ENCODE measurements around the gene ZAR1. TPM values are rescaled to one million over a fixed set of nuclear protein-coding genes. Genes with fewer than 3 reads are reported as not detected.
A peak's percentile ranks its signal among the peaks of the same experiment; 100 is the strongest.
"Not testable (repeated sequence)": the region's sequence is repeated elsewhere in the genome, so short reads cannot be mapped to it uniquely, and the experiment has no call there.

The ZAR1 gene, protein sequence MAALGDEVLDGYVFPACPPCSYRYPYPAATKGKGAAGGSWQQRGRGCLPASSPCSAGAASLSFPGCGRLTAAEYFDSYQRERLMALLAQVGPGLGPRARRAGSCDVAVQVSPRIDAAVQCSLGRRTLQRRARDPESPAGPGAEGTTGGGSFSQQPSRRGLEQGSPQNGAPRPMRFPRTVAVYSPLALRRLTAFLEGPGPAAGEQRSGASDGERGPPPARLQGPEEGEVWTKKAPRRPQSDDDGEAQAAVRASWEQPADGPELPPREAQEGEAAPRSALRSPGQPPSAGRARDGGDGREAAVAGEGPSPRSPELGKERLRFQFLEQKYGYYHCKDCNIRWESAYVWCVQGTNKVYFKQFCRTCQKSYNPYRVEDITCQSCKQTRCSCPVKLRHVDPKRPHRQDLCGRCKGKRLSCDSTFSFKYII
- total RNA-seq = 2.3 to 3.1 TPM (median 3.1 TPM) in 3 replicates

- peaks cover 10% of the 10 kb centered on the region for H3K36me3 Mint-ChIP-seq
- no peak for DNase-seq (ENCODE audit: low spot score in 2 of 2, unreplicated experiment in 2 of 2)
- H3K4me1 Mint-ChIP-seq = peaks cover 26% of the 10 kb centered on the region
- H3K9me3 Mint-ChIP-seq = no peaks in the 10 kb centered on the region
- TF ChIP-seq, protein P1, sequence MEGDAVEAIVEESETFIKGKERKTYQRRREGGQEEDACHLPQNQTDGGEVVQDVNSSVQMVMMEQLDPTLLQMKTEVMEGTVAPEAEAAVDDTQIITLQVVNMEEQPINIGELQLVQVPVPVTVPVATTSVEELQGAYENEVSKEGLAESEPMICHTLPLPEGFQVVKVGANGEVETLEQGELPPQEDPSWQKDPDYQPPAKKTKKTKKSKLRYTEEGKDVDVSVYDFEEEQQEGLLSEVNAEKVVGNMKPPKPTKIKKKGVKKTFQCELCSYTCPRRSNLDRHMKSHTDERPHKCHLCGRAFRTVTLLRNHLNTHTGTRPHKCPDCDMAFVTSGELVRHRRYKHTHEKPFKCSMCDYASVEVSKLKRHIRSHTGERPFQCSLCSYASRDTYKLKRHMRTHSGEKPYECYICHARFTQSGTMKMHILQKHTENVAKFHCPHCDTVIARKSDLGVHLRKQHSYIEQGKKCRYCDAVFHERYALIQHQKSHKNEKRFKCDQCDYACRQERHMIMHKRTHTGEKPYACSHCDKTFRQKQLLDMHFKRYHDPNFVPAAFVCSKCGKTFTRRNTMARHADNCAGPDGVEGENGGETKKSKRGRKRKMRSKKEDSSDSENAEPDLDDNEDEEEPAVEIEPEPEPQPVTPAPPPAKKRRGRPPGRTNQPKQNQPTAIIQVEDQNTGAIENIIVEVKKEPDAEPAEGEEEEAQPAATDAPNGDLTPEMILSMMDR (IDR thresholded peaks at IDR 0.05; ENCODE audit: unreplicated experiment) = no peak
- no peak within 1 kb of the TSS for H3K27ac Mint-ChIP-seq
- peaks cover 46% of the 10 kb centered on the region for H3K27me3 Mint-ChIP-seq (ENCODE audit: low read depth)
- peak within 1 kb of the TSS; percentile 63 for H3K4me3 Mint-ChIP-seq
Measured at GRCh38 chr4:48490012-48490679, at the start of gene ZAR1. Gene ZAR1, plus strand, starts transcription at chr4:48490252. Its CDS starts 40 bp downstream, at chr4:48490292.

- not testable (repeated sequence) for H3K27me3 Mint-ChIP-seq (ENCODE audit: low read depth); H3K4me3 Mint-ChIP-seq; H3K27ac Mint-ChIP-seq; H3K36me3 Mint-ChIP-seq; DNase-seq (ENCODE audit: low spot score in 2 of 2, unreplicated experiment in 2 of 2); H3K9me3 Mint-ChIP-seq; H3K4me1 Mint-ChIP-seq
Measured at GRCh38 chr4:48440914-48441313, 49.1 kb upstream of the ZAR1 start.

- Mint-ChIP-seq H3K27ac (no peak overlapping the region), H3K4me1 (no peaks in the 10 kb centered on the region), H3K4me3 (no peak overlapping the region), H3K9me3 (peaks cover 7% of the 10 kb centered on the region), H3K36me3 (no peaks in the 10 kb centered on the region), H3K27me3 (ENCODE audit: low read depth) (no peaks in the 10 kb centered on the region)
- TF ChIP-seq, protein P1 (IDR thresholded peaks at IDR 0.05; ENCODE audit: unreplicated experiment) = peak; percentile 88
- DNase-seq (ENCODE audit: low spot score in 2 of 2, unreplicated experiment in 2 of 2) = no peak
Measured at GRCh38 chr4:48445704-48446103, 44.3 kb upstream of the ZAR1 start.

- H3K36me3 Mint-ChIP-seq = no peaks in the 10 kb centered on the region
- DNase-seq (ENCODE audit: low spot score in 2 of 2, unreplicated experiment in 2 of 2) = no peak
- H3K9me3 Mint-ChIP-seq = peaks cover 7% of the 10 kb centered on the region
Measured at GRCh38 chr4:48446642-48447041, 43.4 kb upstream of the ZAR1 start.

DNA sequence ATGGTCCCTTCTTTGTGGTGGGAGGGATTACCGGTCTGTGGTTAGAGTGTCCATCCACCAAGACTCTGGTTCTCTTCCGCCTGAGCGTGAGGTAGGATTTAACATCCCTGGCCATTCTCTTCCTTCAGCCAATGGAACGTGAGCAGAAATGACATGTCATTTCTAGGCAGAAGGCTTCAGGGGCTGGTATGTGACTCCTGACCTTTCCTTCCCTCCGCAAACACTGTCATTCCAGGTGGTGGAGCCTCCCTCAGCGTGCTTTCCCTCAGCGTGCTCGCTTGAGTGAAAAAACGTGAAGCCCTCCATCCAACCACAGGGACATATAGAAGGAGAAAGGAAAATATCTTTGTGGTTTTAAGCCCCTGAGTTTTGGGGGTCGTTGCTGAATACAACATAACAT is 40.9 kb upstream of the ZAR1 start:
- TF ChIP-seq, protein P1 (IDR thresholded peaks at IDR 0.05; ENCODE audit: unreplicated experiment) = no peak
- peaks cover 7% of the 10 kb centered on the region for H3K9me3 Mint-ChIP-seq
- H3K27me3 Mint-ChIP-seq (ENCODE audit: low read depth) = no peaks in the 10 kb centered on the region
- no peak for DNase-seq (ENCODE audit: low spot score in 2 of 2, unreplicated experiment in 2 of 2)
- H3K4me3 Mint-ChIP-seq = no peak overlapping the region
- H3K4me1 Mint-ChIP-seq = no peaks in the 10 kb centered on the region
- H3K27ac Mint-ChIP-seq = no peak overlapping the region
- no peaks in the 10 kb centered on the region for H3K36me3 Mint-ChIP-seq

More at GRCh38 chr4:48446642-48447041, 43.4 kb upstream of the ZAR1 start:
- H3K4me1 Mint-ChIP-seq = no peaks in the 10 kb centered on the region
- H3K4me3 Mint-ChIP-seq = no peak overlapping the region
- H3K27me3 Mint-ChIP-seq (ENCODE audit: low read depth) = no peaks in the 10 kb centered on the region
- TF ChIP-seq, protein P1 (IDR thresholded peaks at IDR 0.05; ENCODE audit: unreplicated experiment) = no peak
- no peak overlapping the region for H3K27ac Mint-ChIP-seq

DNA sequence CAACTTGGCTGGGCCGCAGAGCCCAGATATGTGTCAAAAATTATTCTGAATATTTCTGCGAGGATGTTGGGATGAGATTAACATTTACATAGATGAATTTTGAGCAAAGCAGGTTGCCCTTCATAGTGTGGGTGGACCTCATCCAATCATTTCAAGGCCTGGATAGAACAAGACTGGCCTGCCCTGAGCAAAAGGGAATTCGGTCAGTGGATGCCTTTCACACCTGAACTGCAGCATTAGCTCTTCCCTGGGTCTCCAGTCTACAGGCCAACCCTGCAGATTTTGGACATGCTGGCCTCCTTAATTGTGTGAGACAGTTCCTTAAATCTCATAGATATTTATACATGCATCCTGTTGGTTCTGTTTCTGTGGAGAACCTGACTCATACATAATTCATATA is 39.3 kb upstream of the ZAR1 start:
- Mint-ChIP-seq H3K36me3 (no peaks in the 10 kb centered on the region), H3K4me1 (no peaks in the 10 kb centered on the region), H3K9me3 (peaks cover 9% of the 10 kb centered on the region), H3K27ac (no peak overlapping the region), H3K27me3 (ENCODE audit: low read depth) (no peaks in the 10 kb centered on the region), H3K4me3 (no peak overlapping the region)
- no peak for DNase-seq (ENCODE audit: low spot score in 2 of 2, unreplicated experiment in 2 of 2)
- TF ChIP-seq, protein P1 (IDR thresholded peaks at IDR 0.05; ENCODE audit: unreplicated experiment) = no peak

DNA sequence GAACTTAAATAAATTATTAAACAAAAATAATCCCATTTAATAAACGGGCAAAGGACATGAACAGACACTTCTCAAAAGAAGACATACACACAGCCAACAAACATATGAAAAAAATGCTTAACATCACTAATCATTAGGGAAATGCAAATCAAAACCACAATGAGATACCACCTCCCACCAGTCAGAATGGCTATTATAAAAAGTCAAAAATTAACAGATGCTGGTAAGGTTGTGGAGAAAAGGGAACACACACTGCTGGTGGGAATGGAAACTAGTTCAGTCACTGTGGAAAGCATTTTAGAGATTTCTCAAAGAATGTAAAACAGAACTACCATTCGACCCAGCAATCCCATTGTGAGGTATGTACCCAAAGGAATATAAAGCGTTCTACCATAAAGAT is 38.4 kb upstream of the ZAR1 start:
- not testable (repeated sequence) for DNase-seq (ENCODE audit: low spot score in 2 of 2, unreplicated experiment in 2 of 2); H3K4me1 Mint-ChIP-seq; H3K4me3 Mint-ChIP-seq; H3K36me3 Mint-ChIP-seq; H3K27me3 Mint-ChIP-seq (ENCODE audit: low read depth); H3K27ac Mint-ChIP-seq
- H3K9me3 Mint-ChIP-seq = peaks cover 15% of the 10 kb centered on the region
